Peyer's patch (tissue), 4 donors: ENCODE results near the gene BPIFB1.

ENCODE experiments used
- POLR2A ChIP-seq, 2 donors: fragments of 450-650 bp; IDR thresholded peaks; one replicate each; pipeline ENCODE4 v1.5.1; 2017; ENCODE audit warnings: antibody characterized with exemption in 2 of 2, mild to moderate bottlenecking in 2 of 2, moderate library complexity in 2 of 2
- TF ChIP-seq, protein P1 (sequence below), 6 experiments: fragments of 450-650 bp in 4 of 6; fragments of 200-600 bp in 2 of 6; sonication (generic) in 1 of 6; IDR thresholded peaks; one replicate each; pipeline ENCODE4 v1.5.1; 2017 to 2019; ENCODE audit warnings: antibody characterized with exemption in 6 of 6, mild to moderate bottlenecking in 3 of 6, moderate library complexity in 1 of 6

GRCh38 chr20:33336375-33336774 is 53.4 kb downstream of the BPIFB1 start:
- TF ChIP-seq, protein P1, sequence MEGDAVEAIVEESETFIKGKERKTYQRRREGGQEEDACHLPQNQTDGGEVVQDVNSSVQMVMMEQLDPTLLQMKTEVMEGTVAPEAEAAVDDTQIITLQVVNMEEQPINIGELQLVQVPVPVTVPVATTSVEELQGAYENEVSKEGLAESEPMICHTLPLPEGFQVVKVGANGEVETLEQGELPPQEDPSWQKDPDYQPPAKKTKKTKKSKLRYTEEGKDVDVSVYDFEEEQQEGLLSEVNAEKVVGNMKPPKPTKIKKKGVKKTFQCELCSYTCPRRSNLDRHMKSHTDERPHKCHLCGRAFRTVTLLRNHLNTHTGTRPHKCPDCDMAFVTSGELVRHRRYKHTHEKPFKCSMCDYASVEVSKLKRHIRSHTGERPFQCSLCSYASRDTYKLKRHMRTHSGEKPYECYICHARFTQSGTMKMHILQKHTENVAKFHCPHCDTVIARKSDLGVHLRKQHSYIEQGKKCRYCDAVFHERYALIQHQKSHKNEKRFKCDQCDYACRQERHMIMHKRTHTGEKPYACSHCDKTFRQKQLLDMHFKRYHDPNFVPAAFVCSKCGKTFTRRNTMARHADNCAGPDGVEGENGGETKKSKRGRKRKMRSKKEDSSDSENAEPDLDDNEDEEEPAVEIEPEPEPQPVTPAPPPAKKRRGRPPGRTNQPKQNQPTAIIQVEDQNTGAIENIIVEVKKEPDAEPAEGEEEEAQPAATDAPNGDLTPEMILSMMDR (IDR thresholded peaks at IDR 0.05) = no peak
- no peak for TF ChIP-seq POLR2A (IDR thresholded peaks at IDR 0.05)
